NCI-H1694 (cell line): ENCODE data around the gene ISG20.
"Not testable (repeated sequence)": the region's sequence is repeated elsewhere in the genome, so short reads cannot be mapped to it uniquely, and the experiment has no call there.

ENCODE experiments used
- DNase-seq: peaks from one replicate; lab custom pipeline; 2025; lab: John Stamatoyannopoulos, UW

The ISG20 gene

GRCh38 chr15:88637436-88637835, 1.4 kb upstream of the ISG20 start:
- no peak for DNase-seq

DNA sequence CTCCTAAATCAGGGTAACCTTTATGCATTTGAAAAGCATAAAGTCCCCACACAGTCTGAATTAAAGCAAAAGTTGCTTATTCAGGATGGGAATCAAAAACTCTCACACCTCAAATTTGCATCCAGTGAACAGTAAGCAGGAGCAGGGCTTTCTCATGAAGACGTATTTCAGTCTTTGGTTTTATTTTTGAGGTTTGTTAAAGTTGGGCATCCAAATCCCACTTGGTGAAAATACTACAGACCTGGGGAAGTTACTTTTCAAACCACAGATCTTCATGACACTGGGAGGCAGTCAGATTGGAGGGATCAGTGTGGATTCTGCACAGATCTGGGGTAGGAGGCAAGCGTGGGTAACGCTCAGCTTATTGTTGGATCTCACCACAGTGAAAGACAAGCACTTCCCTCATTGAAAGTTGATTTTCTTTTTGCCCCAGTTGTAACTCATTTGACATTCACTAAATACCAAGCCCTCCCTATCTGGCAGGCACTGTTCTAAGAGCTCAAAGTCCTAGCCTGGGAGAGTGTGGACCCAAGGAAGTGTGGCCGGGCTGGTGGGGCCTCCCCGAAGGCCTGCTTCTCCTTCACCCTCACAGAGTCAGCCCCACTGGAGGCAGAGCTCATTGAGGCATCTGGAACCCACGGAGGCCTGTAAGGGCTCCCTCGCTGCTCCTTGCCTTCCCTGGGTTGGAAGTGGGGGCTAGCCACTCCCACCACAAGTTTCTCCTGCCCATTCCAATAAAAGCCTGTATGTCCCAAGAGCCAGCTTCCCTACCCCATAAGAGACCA, 783 bp upstream of the ISG20 start:
- no peak for DNase-seq

- DNase-seq = no peak
These were observed 3.2 kb downstream of the ISG20 start for GRCh38 chr15:88641959-88642452.

DNA sequence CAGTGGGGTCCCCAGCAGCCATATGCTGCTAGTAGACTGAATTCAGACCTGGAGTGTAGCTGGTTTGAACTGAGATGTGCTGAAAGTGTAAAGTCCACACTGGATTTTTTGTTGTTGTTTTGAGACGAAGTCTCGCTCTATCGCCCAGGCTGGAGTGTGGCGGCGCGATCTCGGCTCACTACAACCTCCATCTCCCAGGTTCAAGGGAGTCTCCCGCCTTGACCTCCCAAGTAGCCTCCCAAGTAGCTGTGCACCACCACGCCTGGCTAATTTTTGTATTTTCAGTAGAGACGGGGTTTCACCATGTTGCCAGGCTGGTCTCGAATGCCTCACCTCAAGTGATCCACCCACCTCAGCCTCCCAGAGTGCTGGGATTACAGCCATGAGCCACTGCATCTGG, 3.7 kb downstream of the ISG20 start:
- not testable (repeated sequence) for DNase-seq

DNA sequence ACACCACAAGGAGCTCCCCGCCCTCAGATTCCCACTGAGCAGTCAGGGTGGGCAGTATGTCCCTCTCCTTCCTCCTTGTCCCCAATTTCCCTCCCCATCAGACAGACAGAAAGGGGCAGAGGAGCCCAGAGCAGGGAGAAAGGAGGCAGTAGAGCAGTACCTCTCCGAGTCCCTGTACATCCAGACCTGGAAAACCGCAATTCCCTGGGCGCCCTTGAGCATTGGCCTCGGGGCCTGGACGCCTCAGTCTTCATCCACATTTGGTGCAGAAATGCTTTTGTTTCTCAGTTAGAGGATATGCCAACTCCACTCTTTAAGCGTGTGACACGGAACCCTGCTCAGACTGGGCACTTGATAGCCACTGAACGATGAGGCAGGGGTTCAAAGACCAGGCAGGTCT, 5.9 kb downstream of the ISG20 start:
- DNase-seq = no peak

- no peak for DNase-seq
These were observed 6.6 kb downstream of the ISG20 start for GRCh38 chr15:88645171-88646087.

DNA sequence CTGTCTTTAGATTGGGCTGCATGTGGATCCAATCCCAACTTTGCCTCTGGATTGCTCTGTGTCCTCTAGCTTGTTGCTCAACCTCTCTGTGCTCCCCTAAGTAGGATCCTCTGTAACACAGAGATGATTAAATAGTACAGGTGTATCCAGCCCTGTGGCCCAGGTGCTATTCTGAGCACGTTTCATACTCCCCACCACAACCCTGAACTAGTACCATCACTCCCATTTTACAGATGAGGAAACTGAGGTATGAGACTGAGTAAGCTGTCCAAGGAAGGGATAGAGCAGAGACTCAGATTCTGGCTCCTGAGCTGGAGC, 7.2 kb downstream of the ISG20 start:
- no peak for DNase-seq

GRCh38 chr15:88646951-88647350, 8.1 kb downstream of the ISG20 start:
- no peak for DNase-seq

GRCh38 chr15:88647351-88648105, 8.7 kb downstream of the ISG20 start:
- no peak for DNase-seq

GRCh38 chr15:88648357-88649214, 9.8 kb downstream of the ISG20 start:
- no peak for DNase-seq

- no peak for DNase-seq
These were observed 10.5 kb downstream of the ISG20 start for GRCh38 chr15:88649286-88649733.

- DNase-seq = no peak
These were observed 11.1 kb downstream of the ISG20 start for GRCh38 chr15:88649753-88650551.

DNA sequence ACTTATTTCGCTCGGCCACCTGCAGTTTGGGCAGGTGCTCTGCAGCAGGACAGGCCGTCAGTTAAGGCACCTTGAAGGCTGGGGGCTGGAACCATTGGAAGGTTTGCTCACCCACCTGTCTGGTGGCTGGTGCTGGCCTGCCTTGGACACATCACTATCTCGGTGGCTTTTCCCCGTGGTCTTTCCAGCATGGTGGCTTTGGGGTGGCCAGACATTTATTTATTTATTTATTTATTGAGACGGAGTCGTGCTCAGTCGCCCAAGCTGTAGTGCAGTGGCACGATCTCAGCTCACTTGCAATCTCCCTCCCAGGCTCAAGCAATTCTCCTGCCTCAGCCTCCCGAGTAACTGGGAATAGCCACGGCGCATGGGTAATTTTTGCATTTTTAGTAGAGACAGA, 11.7 kb downstream of the ISG20 start:
- no peak for DNase-seq

GRCh38 chr15:88651136-88651732, 12.4 kb downstream of the ISG20 start:
- DNase-seq = no peak

DNA sequence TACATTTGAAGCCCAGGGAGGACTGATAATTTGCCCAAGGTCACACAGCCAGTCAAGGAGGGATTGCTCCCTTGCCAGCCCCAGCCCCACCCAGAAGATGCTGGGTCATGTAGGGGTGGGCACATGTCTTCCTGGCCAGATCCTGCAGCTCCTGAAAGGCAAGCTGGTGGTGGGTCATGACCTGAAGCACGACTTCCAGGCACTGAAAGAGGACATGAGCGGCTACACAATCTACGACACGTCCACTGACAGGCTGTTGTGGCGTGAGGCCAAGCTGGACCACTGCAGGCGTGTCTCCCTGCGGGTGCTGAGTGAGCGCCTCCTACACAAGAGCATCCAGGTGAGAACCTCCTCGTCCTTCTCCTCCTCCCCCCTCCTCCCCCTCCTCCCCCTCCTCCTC, 13.2 kb downstream of the ISG20 start:
- no peak for DNase-seq

GRCh38 chr15:88652456-88653199, 13.8 kb downstream of the ISG20 start:
- no peak for DNase-seq

DNA sequence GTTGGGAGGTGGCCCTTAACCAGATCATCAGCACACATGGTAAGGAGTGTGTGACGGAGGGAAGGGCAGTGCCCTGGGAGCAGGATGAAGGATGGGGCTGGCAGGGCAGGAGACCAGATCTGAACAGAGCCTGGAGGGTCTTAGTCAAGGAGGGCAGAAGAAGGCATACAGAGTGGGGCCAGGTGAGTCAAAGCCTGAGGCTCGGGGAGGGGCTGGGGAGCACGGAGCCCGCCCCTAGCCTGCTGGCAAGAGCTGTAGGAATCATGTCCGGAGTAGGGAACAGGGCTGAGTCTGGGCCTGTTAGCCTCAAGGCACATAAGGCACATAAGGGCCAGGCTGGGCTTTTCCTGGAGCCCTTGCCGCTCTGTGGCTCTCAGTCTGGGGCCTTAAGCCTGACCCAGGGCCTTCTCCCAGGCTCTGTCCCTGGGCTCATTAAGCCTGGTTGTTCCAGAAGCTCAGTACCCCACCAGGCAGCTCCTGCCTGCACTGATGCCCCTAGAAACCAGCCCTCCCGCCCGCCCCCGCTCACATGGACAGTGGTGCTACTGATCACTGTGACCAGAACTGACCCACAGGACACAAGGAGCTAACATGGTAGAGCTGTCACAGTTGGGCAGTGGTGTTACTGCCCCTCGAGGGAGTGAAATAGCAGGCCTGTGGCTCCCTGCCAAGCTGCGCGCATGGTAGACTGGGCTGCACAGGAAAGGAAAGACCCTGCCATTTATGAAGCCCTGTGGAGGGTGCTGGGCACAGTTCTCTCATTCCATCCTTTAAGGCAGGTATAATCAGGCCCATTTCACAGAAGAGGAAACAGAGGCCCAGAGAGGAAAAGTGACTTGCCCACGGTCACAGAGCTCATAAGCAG, 14.6 kb downstream of the ISG20 start:
- no peak for DNase-seq

DNA sequence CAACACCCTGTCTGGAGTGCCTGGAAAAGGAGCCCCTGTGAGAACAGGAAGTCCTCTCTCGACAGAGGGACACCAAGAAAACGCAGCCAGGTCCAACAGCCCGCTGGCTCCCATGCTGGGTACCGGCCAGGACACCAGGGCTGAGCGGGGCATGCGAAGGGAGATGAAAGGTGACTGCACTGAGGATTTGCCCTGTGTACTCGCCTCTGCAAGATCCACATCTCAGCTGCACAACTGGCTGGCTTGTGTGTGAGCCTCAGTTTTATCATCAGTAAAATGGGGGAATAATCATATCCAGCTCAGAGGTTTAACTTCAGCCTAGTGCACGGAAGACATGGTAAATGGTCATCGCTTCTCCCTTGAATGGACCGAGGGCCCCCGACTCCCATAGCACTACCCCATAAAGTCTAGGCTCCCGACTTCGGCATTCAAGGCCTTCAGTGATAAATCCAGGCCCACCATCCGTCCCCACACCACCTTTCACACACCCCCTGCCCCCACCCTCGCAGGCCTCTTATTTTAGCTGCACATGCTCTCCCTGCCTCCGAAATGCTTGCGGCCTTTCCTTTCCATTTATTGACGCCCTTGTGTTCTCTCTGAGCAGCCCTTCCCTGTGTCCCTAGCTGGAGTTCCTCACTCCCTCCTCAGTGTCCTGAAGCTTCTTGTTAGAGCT, 15.8 kb downstream of the ISG20 start:
- DNase-seq = no peak
